HepG2 (cell line): ENCODE results near the gene GNB1. TPM values are rescaled to one million over a fixed set of nuclear protein-coding genes. Genes with fewer than 3 reads are reported as not detected.

Source experiments
- ARID5B ChIP-seq: IDR thresholded peaks from 2 replicates; pipeline ENCODE4 v1.4.0; 2020; ENCODE audit warnings: mild to moderate bottlenecking, missing genetic modification reagents
- BCL6 ChIP-seq: IDR thresholded peaks from 2 replicates; pipeline ENCODE4 v1.6.1; 2016; ENCODE audit warnings: missing genetic modification reagents, missing compliant biosample characterization
- MAFK ChIP-seq, 2 experiments: IDR thresholded peaks in 1 of 2; conservative IDR thresholded peaks in 1 of 2; 2 replicates each; pipeline ENCODE4 v1.6.1; 2011; ENCODE audit warnings: improper control_type of control experiment in 2 of 2, low read length in 2 of 2
- MEF2D ChIP-seq: sonication (generic); formaldehyde crosslinking; IDR thresholded peaks from 2 replicates; pipeline ENCODE4 v1.5.1; 2020; ENCODE audit warnings: mild to moderate bottlenecking, missing genetic modification reagents
- PITX1 ChIP-seq: sonication (generic); formaldehyde crosslinking; IDR thresholded peaks from 2 replicates; pipeline ENCODE4 v1.5.1; 2020; ENCODE audit warnings: mild to moderate bottlenecking, missing genetic modification reagents
- PRDM10 ChIP-seq: sonication (generic); formaldehyde crosslinking; IDR thresholded peaks from 2 replicates; pipeline ENCODE4 v1.4.0; 2020; ENCODE audit warnings: low read depth, missing genetic modification reagents
- SKIL ChIP-seq: sonication (generic); formaldehyde crosslinking; IDR thresholded peaks from 2 replicates; pipeline ENCODE4 v1.8.0; 2022; ENCODE audit warnings: missing genetic modification reagents, mild to moderate bottlenecking, moderate library complexity, borderline replicate concordance
- SOX5 ChIP-seq: IDR thresholded peaks from 2 replicates; pipeline ENCODE4 v1.6.1; 2016; ENCODE audit warnings: borderline replicate concordance
- YEATS2 ChIP-seq: sonication (generic); formaldehyde crosslinking; IDR thresholded peaks from 2 replicates; pipeline ENCODE4 v1.4.0; 2020; ENCODE audit warnings: missing genetic modification reagents, borderline replicate concordance
- ZNF354B ChIP-seq: sonication (generic); formaldehyde crosslinking; IDR thresholded peaks from 2 replicates; pipeline ENCODE4 v1.8.0; 2022; ENCODE audit warnings: mild to moderate bottlenecking, missing genetic modification reagents
- ZNF550 ChIP-seq: sonication (generic); formaldehyde crosslinking; IDR thresholded peaks from 2 replicates; pipeline ENCODE4 v1.4.0; 2020; ENCODE audit warnings: mild to moderate bottlenecking, missing genetic modification reagents, borderline replicate concordance
- ZNF614 ChIP-seq: IDR thresholded peaks from 2 replicates; pipeline ENCODE4 v1.6.1; 2018; ENCODE audit warnings: missing biosample characterization, missing genetic modification reagents, inconsistent platforms, borderline replicate concordance
- ZXDC ChIP-seq: sonication (generic); formaldehyde crosslinking; IDR thresholded peaks from 2 replicates; pipeline ENCODE4 v1.5.0; 2020; ENCODE audit warnings: mild to moderate bottlenecking, missing genetic modification reagents
- polyA plus RNA-seq, 8 experiments: library from polyadenylated mRNA; depleted of rRNA in 3 of 8; stranded (reverse) in 7 of 8; unstranded in 1 of 8; fragments of >200 nt; fragmentation: Illumina TruSeq in 4 of 8; extraction: Trizol in 4 of 8; gene quantifications; 2 replicates each; pipeline versions ENCODE4 v1.2.1 to v1.2.3, GENCODE V29; 2011 to 2016; ENCODE audit warnings: low read depth in 4 of 8, missing spikeins in 1 of 8, mixed read lengths in 1 of 8; ENCODE audit not compliant: insufficient read depth in 1 of 8
- total RNA-seq, 5 experiments: library from RNA; depleted of rRNA; stranded (reverse); fragments of >200 nt; fragmentation: Illumina TruSeq; extraction: Trizol; gene quantifications; 2 replicates each; pipeline ENCODE4 v1.2.3, GENCODE V29; 2016; ENCODE audit warnings: low read depth in 1 of 5

Gene GNB1
- total and polyA plus RNA-seq, 2 of the 13 experiments (the other 11 are each of a cell fraction or from before 2014, with no cell fraction given): 66.2 to 327 TPM

- TF ChIP-seq ZXDC (CRISPR knock-in tag) (no peak), SOX5 (CRISPR knock-in tag) (0 out of 2 replicates have a peak, but pooled peaks have one; percentile 22), ZNF354B (CRISPR knock-in tag) (0 out of 2 replicates have a peak, but pooled peaks have one; percentile 35), PRDM10 (CRISPR knock-in tag) (0 out of 2 replicates have a peak, but pooled peaks have one; percentile 38), PITX1 (CRISPR knock-in tag) (0 out of 2 replicates have a peak, but pooled peaks have one; percentile 22), YEATS2 (CRISPR knock-in tag) (no peak), ZNF550 (CRISPR knock-in tag) (no peak), ARID5B (0 out of 2 replicates have a peak, but pooled peaks have one; percentile 20), SKIL (CRISPR knock-in tag) (no peak), BCL6 (CRISPR knock-in tag) (0 out of 2 replicates have a peak, but pooled peaks have one; percentile 10), MAFK (conservative IDR thresholded peaks at IDR 0.05 in 1 of 2, IDR thresholded peaks at IDR 0.05 in 1 of 2; ENCODE audit: low read length in 2 of 2) (peak; percentile 52 to 57; a peak in 2 of 4 replicates), ZNF614 (peak; percentile 36; the same call in 1 of the 2 replicates), MEF2D (CRISPR knock-in tag) (0 out of 2 replicates have a peak, but pooled peaks have one; percentile 29)
- TF ChIP-seq, all 625 proteins: peak for 15
These were observed 10.1 kb downstream of the GNB1 start (continued) for GRCh38 chr1:1880617-1881312.
